ENCODE measurements around the gene CEP41.

DNA sequence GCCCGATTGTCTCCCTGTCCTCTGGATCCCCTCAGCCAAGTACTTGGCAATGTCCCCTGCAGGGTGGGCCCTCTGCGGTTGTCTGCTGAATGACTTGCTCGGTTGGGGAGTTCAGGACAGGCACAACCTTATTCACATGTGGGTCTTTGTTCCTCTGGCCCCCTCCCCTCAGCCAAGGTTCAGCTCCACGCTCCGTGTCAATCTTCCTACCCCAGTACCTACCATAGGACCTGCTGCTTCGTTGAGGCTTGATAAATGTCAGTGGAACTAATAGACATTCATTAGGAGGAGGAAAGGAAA lies 89.1 kb downstream of the CEP41 start:
- TF ChIP-seq POLR2AphosphoS5 (IDR thresholded peaks at IDR 0.05; ENCODE audit: borderline replicate concordance, low read depth, low read length): no peak
- no peak for TF ChIP-seq EZH2 (IDR thresholded peaks at IDR 0.05)
- TF ChIP-seq FOXP2 (optimal IDR thresholded peaks at IDR 0.05; ENCODE audit: control extremely low read depth, extremely low read length, insufficient read depth): no peak
